Measurements from ENCODE around the gene UBE2G1.
"Not testable (repeated sequence)": the region's sequence is repeated elsewhere in the genome, so short reads cannot be mapped to it uniquely, and the experiment has no call there.

Gene UBE2G1

DNA sequence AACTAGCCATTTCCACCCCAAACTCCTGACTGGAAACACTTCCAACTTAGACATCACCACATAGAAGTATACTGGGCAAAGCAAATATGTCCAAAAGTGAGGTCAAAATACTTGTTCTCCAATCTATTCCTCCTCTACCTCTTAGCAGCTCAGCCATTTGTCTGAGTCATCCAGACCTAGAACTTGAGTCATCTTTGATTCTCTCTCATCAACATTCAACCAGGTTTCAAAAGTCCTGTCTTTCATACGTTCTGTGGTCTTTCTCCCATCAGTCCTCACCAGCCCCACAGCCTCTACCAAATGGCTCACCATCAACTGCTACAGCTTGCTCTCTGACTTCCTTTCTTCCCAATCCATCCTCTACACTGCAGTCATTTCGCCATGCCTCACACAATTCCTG, 109.5 kb downstream of the UBE2G1 start:
- no peak for TF ChIP-seq CTCF (IDR thresholded peaks at IDR 0.05; ENCODE audit: low read depth, low read length, missing control alignments)
- DNase-seq (ENCODE audit: extremely low read depth, low read depth), result no peak
- no peak overlapping the region for H3K4me3 ChIP-seq (replicated peaks; ENCODE audit: low read depth, low read length)

- not testable (repeated sequence) for H3K4me3 ChIP-seq (replicated peaks; ENCODE audit: low read depth, low read length); DNase-seq (ENCODE audit: extremely low read depth, low read depth)
Measured at GRCh38 chr17:4255271-4255670, 111.2 kb downstream of the UBE2G1 start.

DNA sequence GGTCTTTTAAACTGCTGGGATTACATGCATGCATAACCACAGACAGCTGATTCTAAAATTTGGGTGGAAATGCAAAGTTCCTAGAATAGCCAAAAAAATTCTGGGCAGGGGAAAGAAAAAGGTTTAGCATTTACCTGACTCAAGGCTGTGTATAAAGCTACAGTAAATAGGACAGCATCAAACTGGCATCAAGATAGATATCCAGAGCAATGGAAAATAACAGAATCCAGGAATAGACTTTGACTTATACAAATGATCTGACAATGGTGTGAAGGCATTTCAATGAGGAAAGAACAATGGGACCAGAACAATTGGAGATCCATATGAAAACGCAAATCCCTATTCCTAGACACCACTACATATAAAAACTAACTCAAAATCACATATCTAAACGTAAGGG, 115.6 kb downstream of the UBE2G1 start:
- no peak overlapping the region for H3K4me3 ChIP-seq (replicated peaks; ENCODE audit: low read depth, low read length)
- DNase-seq (ENCODE audit: extremely low read depth, low read depth), result no peak
- TF ChIP-seq CTCF (IDR thresholded peaks at IDR 0.05; ENCODE audit: low read depth, low read length, missing control alignments), result no peak

- no peak overlapping the region for H3K4me3 ChIP-seq (replicated peaks; ENCODE audit: low read depth, low read length)
- no peak for DNase-seq (ENCODE audit: extremely low read depth, low read depth)
- TF ChIP-seq CTCF (IDR thresholded peaks at IDR 0.05; ENCODE audit: low read depth, low read length, missing control alignments), result peak; percentile 59
Measured at GRCh38 chr17:4249452-4250029, 116.9 kb downstream of the UBE2G1 start.

DNA sequence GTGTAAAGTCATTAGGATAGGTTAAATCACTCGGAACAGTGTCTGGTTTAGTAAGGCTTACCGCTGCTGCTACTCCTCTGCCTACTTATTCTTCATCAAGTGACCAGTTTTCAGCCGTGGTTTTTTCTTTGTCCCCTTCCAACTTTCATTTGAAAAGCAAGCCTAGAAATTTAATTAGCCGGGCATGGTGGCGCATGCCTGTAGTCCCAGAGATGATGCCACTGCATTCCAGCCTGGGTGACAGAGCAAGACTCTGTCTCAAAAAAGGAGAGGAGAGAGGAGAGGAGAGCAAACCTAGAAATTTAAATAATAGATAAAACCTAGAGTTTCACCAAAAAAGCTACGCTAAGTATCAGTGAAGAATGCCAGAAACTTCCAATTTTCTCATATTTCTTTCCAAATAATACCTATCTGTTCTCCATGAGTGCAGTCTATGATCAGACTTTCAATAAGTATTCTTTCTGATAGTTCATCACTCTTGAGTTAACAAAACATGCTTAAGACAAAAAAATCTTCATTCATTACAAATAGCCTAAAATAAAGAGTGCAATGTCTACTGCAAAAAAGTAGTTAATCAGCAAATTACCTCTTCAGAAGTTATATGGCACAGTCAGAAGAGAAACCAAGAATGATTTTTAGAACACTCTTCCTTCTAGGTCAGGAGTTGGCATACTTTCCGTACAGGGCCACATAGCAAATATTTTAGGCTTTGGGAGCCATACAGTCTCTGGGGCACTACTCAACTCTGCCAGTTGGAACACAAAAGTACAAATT, 117.8 kb downstream of the UBE2G1 start:
- H3K4me3 ChIP-seq (replicated peaks; ENCODE audit: low read depth, low read length), result no peak overlapping the region
- DNase-seq (ENCODE audit: extremely low read depth, low read depth), result no peak
- no peak for TF ChIP-seq CTCF (IDR thresholded peaks at IDR 0.05; ENCODE audit: low read depth, low read length, missing control alignments)

DNA sequence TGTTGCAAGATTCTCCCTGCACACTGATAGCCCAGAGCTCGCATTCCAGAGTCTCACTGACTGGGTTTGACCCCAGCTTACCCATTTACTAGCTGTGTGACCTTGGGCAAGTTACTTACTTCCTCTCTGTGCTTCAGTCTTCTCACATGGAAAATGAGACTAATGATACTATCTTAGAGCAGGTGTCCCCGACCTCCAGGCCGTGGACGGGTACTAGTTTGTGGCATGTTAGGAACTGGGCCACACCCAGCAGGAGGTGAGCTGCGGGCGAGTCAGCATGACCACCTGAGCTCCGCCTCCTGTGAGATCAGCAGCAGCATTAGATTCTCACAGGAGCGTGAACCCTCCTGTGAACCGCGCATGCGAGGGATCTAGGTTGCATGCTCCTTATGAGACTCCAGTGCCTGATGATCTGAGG, 118.5 kb downstream of the UBE2G1 start:
- no peak for TF ChIP-seq CTCF (IDR thresholded peaks at IDR 0.05; ENCODE audit: low read depth, low read length, missing control alignments)
- DNase-seq (ENCODE audit: extremely low read depth, low read depth), result no peak
- H3K4me3 ChIP-seq (replicated peaks; ENCODE audit: low read depth, low read length), result no peak overlapping the region

DNA sequence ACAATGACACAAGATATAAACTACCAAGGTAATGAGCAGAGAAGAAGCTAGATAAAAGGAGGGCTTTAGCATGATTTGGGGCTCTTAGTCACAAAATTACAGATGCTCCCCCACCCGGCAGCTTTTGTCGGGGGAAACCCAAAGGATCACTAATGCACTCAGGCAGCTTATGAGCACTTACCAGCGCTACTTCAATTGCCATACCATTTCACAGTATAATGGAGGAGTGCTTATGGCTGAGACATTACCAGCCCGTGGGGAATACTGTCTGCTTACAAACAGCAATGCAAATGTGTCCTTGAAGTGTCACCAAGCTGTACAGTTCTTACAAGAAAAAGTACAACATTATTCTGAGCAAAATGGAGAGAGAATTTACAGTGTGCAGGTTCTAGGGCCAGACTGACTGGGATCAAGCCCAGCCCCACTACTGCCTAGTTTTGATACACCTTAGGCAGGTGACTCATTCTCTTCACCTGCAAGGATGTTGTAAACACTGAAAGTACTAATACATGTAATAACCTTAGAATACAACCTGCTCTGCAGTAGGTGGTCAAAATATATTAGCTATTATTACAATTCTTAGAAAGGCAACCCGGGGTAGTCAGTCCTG, 119.0 kb downstream of the UBE2G1 start:
- no peak for DNase-seq (ENCODE audit: extremely low read depth, low read depth)
- no peak overlapping the region for H3K4me3 ChIP-seq (replicated peaks; ENCODE audit: low read depth, low read length)
- TF ChIP-seq CTCF (IDR thresholded peaks at IDR 0.05; ENCODE audit: low read depth, low read length, missing control alignments), result no peak

Measured in HFF-Myc (cell line).